OCI-M2 (cell line): ENCODE data around the gene CACUL1.
"Not testable (repeated sequence)": the region's sequence is repeated elsewhere in the genome, so short reads cannot be mapped to it uniquely, and the experiment has no call there.

Experiments used
- DNase-seq: peaks from one replicate; lab custom pipeline; 2025; ENCODE audit not compliant: unreplicated experiment; lab: John Stamatoyannopoulos, UW

Gene CACUL1

GRCh38 chr10:118658168-118658567, 96.6 kb downstream of the CACUL1 start:
- DNase-seq = not testable (repeated sequence)

DNA sequence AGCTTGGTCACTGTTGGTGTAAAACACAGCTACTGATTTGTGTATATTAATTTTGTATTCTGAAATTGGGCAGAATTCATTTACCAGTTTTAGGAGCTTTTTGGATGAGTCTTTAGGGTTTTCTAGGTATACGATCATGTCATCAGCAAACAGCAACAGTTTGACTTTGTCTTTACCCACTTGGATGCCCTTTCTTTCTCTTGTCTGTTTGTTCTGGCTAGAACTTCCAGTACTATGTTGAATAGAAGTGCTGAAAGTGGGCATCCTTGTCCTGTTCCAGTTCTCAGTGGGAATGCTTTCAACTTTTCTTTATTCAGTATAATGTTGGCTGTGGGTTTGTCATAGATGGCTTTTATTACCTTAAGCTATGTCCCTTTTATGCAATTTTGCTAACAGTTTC, 109.5 kb downstream of the CACUL1 start:
- DNase-seq = not testable (repeated sequence)

DNA sequence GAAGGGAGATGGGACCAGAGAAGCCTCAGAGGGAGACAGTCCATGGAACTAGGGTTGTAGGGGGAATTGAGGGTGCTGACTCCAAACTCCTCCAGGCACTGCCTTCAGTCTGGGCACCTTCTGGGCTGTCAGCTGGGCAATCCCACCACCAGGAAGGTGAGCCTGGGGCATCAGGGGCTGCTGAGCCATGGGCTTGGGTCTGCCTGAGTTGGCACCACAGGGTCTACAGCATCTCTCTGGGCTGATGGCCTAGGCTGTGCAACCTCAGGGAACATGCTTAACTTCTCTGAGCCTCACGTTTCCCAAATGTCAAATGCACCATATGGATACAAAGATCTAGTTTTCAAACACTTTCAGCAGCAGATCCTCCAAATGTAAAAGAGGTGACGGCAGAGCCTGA, 112.5 kb downstream of the CACUL1 start:
- no peak for DNase-seq

DNA sequence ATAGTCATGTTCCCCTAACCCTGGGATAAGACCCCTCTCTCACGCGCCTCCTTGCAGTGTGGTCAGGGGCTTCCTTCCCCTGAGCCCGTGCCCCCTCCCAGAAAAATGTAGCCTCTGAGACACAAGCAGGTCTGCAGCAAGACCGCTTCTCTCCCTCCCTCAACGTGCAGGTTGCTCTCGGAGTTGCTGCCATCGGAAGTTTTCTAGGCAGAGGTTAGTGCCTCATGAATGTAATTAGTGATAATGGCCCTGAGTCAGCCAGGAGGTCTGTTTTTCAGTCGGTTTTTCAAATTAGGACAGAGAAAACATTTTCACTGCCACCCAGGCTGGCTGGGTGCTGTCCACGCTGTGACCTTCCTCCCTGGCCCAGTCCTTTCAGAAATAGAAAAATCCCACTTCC, 116.1 kb downstream of the CACUL1 start:
- DNase-seq = no peak

GRCh38 chr10:118635674-118636402, 118.9 kb downstream of the CACUL1 start:
- DNase-seq = no peak

GRCh38 chr10:118633786-118634185, 121.0 kb downstream of the CACUL1 start:
- DNase-seq = no peak

DNA sequence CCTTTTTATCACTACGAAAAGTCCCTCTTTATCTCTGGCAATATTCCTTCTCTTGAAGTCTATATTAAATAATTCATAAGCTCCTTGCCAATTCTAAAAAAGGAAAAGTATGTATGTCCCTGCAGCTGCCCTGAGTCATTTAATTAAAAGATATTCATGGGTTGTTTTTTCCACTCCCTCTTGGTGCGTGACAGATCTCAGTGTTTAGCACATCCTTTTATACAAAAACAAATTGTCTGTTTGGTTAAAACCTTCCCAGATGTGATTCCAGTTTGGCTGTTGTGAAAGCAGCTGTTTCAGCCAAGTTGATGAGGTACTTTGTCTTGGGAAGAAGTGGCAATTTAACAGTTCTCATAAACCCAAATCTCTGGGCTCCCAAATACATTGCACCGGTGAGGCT, 125.6 kb downstream of the CACUL1 start:
- no peak for DNase-seq

- DNase-seq = no peak
Observed at GRCh38 chr10:118628397-118628796, 126.4 kb downstream of the CACUL1 start.

GRCh38 chr10:118626953-118627352, 127.8 kb downstream of the CACUL1 start:
- no peak for DNase-seq
